HG03064 (cell line): ENCODE data around the gene KIF3C.
"Not testable (repeated sequence)": the region's sequence is repeated elsewhere in the genome, so short reads cannot be mapped to it uniquely, and the experiment has no call there.

Experiments
- ATAC-seq: cut with Tn5 transposase; IDR thresholded peaks from one replicate; pipeline ENCODE4 v1.9.1; 2021; ENCODE audit warnings: low read depth; ENCODE audit not compliant: unreplicated experiment

The KIF3C gene

DNA sequence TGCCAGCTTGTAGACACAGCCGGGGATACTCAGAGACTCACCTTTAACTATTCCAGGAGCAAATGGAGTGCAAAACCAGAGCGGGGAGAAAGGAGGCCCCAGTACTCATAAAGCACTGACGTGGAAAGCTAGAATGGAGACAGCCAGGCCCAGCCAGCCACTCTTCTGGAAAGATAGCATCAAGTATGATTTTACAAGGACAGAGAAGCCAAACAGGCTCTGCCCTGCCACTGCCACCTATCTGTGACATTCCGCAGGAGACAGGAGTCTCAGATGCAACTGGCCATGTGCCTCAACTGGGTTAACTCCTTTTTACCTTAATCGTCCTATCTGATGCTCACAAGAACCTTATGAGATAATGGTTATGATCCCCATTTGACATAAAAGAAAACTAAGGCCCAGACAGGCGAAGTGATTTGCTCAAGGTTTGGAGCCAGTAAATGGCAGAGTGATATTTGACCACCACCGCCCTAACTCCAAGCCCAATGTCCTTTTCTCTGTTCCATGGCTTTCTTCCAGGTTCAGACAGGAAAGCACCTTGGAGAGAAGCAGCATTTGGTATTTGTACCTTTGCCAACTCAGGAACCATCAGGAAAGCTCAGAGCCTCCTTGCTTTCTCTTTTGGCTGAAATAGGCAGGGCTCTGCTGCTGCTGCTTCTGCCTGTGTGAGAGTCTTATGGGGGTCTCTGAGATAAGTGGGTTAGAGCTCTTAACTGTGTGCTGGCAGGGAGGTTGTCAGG lies 15.6 kb downstream of the KIF3C start:
- no peak for ATAC-seq

GRCh38 chr2:25964891-25965290 lies 17.4 kb downstream of the KIF3C start:
- no peak for ATAC-seq

DNA sequence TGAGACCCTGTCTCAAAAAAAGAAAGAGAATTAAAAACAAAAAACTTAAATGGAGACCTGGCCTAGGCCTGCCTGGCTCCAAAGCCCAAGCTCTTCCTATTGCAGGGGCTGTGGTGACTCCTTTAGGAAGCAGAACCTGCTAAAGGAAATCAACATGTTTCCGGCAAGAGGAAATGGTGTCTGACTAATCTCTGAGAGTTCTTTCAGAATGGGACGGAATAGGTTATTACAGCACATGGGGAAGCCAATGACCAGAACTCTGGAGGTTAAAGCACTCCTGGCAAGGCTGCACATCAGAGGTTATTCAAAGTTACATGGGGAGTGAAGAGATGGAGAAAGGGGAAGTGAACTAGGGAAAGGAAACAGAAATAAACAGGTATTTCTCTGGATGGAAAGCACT lies 21.4 kb downstream of the KIF3C start:
- ATAC-seq = no peak

DNA sequence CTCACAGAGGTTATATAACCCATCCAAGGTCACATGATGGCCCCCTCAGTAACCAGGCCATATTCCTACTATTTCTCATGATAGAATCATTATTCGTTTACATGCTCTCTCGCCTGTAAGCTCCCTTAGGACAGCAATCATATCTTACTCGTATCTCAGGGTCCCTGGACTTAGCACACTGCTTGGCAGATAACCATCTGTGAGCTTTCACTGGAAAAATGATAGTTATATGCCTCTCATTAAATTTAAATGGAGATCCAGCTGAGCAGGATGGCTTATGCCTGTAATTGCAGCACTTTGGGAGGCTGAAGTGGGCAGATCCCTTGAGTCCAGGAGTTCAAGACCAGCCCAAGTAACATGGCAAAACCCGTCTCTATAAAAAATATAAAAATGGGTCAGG lies 21.9 kb downstream of the KIF3C start:
- ATAC-seq = no peak

GRCh38 chr2:25958611-25959010 lies 23.7 kb downstream of the KIF3C start:
- ATAC-seq = not testable (repeated sequence)

DNA sequence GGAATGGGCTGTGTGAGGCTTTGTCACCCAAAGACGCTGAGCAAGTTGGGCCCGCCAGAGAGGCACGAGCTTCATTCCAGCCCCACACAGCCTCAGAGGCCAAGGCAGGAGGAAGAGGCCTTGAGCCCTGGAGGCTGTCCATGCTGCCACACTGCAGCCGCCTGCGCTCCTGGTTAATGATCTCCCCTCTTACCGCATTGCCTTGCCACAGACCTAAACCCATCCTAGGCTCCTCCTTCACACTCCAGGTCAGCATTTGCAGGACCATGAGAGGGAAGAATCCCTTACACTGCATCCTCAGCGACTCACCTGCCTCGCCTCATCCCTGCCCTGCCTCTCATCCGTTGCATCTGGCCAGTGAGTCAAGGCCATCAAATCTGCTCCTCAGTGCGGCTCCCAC lies 24.6 kb downstream of the KIF3C start:
- no peak for ATAC-seq

DNA sequence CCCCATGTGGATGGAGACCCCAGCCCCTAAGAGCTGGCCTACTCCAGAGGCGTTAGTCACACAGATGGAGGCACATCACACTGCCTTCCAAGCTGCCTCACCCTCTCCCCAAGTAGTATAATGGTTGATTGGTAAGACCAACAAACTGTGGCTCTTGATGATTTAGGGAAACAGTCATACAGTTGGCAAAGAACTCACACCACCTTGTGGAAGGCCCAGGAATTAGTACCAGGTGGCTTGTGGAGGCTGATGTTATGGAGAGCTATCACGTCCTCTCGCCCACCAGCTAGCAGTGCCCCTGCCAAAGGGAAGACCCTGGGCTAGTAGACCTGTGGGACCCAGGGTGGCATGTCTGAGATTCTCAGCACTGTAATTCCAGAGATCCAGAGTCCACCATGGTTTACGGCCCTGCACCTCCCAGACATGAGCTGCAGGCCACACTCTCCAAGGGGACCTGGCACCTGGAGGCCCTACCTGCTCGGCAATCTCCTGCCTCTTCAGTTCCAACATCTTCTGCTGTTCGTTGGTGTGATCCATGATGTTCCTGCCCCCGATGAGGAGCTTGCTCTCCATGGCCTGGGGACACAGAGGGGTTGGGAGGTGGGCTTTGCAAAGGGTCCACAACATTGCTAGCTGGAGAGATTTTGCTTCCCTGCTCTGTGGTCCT lies 26.3 kb downstream of the KIF3C start:
- ATAC-seq = no peak

- ATAC-seq = no peak
These were observed 27.3 kb downstream of the KIF3C start for GRCh38 chr2:25955036-25955435.

GRCh38 chr2:25954199-25954752 lies 28.0 kb downstream of the KIF3C start:
- no peak for ATAC-seq

DNA sequence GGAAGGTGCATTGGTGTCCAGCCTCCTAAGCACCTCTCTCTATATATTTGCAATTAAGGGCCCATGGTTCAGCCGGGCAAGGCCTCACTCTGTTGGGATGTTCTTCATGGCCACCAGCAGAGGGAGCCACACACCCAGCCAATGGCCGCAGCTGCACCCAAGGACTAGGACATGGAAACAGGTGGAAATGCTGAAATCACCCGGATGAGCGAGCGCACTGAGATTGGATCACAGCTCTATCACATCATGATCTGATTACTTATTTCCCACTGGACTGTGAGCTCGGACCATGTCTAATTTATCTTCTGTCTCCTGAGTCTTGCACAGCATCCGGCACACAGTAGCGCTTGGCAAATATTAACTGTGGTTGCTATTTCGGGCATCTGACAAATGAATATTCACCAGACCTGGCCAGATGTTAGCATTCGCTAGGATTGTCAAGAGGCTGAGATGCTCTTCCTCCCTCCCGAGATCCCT lies 31.2 kb downstream of the KIF3C start:
- ATAC-seq = no peak

- no peak for ATAC-seq
These were observed 33.9 kb downstream of the KIF3C start for GRCh38 chr2:25948437-25948836.

- no peak for ATAC-seq
These were observed 41.3 kb downstream of the KIF3C start for GRCh38 chr2:25941042-25941441.

GRCh38 chr2:25939257-25939668 lies 43.0 kb downstream of the KIF3C start:
- no peak for ATAC-seq

DNA sequence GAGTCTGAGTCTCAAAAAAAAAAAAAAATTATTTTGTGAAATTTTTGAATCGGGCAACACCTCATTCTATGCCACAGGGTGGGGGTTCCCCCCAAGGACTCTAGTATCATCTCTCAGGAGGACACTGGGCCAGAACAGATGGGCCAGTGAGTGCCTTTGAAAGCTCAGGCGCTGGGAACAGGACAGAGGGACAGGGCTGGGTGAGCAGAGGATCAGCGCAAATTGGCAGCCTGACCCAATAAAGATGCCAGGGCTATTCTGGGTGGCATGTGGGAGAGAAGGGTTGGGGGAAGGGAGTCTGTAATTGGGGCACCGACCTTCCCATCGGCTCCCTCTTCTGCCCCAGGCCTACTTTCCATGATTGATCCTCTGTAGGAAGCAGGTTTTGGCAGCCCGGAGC lies 44.0 kb downstream of the KIF3C start:
- no peak for ATAC-seq

DNA sequence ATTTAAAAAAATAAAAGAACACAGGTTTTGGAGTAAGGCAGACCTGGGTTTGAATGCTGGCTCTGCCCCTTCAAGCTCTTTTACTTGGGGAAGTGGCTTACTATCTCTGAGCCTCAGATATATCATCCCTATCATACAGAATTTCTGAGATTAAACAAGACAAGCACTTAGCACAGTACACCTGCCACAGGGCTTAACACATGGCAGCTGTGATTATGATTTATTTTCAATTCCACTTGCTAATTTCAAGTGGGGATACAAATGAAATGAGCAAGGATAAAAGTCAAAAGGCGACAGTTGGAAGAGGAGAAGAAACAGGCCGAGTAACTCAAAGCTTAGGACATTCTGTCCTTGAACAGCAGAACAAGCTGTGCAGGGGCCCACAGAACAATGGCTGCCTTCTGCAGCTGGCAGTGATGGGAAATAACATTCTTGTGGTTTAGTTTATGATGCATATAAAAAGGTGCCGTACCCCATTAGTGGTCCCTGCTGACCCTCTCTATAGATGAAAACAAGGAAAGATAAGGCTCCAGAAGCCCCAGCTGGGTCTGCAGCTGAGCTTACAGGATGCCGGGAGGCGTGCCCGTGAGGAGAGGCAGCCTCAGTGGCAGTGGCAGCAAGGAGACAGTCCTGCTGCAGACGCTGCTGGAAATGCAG lies 45.3 kb downstream of the KIF3C start:
- no peak for ATAC-seq

GRCh38 chr2:25933622-25934021 lies 48.7 kb downstream of the KIF3C start:
- ATAC-seq = no peak

- no peak for ATAC-seq
These were observed 52.4 kb downstream of the KIF3C start for GRCh38 chr2:25929789-25930473.

DNA sequence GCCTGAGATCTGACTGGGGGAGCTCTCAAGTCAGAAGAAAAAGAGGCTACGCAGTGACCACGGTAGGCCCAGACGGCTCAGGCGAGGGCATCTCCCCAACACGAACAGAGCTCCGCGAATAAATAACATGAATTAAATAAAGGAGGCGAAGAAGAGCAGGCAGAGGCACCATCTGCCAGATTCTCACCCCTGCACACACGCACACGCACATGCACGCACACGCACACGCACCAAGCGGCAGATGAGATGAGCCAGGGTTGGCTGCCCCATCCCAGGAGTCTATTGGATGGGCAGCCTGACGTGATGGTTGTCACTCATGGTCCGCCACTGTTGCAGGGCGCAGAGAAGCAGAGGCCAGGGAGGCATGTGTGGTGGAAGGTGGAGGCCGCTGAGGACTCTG lies 53.6 kb downstream of the KIF3C start:
- ATAC-seq = no peak

DNA sequence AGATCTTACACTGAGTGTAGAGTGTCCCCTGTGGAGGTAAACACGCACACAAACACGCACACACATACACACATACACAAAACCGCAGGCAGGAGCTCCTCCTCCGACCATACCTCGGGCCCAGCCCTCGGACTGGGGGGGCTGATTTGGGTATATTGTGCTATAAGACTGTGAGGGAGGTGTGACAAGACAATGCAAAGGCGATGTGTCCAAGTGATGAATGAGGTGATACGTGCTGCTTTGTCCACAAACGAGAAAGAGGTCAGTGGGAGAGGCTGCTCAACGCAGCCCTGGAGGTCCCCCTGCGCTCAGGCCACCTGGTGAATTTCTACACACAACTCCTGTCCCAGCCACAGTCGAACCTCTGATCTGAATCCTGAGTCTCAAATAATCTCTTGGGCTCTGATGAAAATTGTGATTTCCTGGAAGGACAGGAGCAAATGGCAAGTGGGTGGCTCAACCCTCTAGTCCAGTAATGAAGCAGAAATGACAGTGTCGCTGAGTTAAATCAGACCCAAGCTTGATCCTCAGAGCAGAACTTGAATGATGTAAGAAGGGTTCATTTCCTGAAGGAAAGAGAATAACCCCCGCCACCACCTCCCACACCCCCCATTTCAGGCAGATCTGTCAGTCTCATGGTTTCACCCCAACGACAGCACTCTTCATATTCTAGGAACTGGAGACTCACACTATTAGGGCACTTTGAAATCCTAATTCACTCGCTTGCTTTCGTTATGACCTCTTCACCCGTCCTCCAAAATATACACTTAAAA lies 55.1 kb downstream of the KIF3C start:
- ATAC-seq = no peak

DNA sequence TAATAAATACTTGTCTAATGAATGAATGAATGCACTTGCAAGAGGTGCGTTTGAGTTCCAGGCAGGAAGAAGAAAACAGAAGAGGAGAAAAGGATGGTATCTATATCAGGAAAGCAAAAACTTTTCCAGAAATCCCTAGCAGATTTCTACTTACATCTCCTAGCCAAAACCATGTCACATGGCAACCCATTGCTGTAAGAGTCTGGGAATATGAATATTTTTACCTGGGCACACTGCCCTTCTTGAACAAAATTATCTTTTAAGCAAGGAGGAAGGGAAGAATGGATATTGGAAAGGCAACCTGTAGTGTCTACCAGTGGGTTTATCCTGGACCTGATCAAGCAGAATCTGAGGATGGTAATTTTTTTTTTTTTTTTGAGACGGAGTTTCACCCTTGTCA lies 59.8 kb downstream of the KIF3C start:
- ATAC-seq = no peak
